Choroid plexus epithelial cell (primary cell): Measurements from ENCODE around the gene OR10G2.

Experiments used
- DNase-seq: peaks from one replicate; pipeline ENCODE4 v3.0.0-alpha.2; 2010; ENCODE audit warnings: low read depth
- H3K4me3 ChIP-seq: 2 replicates; pipeline ENCODE4 v1.5.1; 2011; ENCODE audit warnings: low read depth, mild to moderate bottlenecking, control low read depth, low read length, moderate library complexity
- CTCF ChIP-seq: conservative IDR thresholded peaks from 2 replicates; pipeline ENCODE4 v1.5.1; 2011; ENCODE audit warnings: low read depth, mild to moderate bottlenecking, control low read depth, inconsistent platforms, low read length, moderate library complexity

OR10G2 gene

DNA sequence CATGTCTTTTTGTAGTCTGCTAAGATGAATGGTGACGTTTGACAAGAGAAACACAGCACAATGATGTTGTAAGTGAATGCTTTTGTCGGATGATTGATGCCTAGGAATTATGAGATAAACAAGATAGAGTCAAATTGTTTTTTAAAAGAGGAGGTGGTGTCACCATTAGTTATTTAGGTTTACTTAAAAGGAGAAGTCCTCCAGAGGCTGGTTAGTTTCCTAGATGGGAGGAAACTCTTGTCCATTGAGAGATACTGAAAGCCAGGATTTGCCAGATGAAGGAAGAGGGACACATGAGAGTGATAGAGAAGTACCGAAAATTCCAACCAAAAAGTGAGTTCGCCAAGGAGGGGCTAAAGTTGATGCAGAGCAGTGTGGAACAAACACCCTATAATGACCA is at the start of gene OR10G2:
Gene OR10G2, minus strand, starts transcription at position 101 of the 400 bp plus-strand sequence. Its CDS starts 98 bp downstream, at position 3.
- H3K4me3 ChIP-seq = no peak within 1 kb of the TSS
- no peak for DNase-seq
- TF ChIP-seq CTCF = no peak

- TF ChIP-seq CTCF = no peak
- DNase-seq = peak; percentile 43
- no peak overlapping the region for H3K4me3 ChIP-seq
Observed at GRCh38 chr14:21680072-21680471, 45.3 kb upstream of the OR10G2 start.

DNA sequence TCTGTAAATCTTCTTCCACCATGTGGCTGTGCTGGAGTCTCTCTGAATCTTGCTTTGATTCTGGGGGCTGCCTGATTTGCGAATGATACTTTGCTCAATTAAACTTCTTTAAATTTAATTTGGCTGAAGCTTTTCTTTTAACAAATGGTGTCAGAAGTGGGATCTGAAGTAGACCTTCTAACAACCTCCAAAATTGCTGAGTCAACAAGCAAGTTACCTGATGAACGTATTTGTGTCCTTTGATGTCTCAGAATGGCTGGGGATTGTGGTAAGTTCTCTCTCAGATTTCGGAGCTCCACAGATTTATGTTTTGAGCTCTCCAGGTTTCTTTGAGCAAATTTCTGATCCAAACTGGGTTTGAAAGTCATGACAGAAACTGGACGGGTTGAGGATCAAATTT is 40.8 kb upstream of the OR10G2 start:
- no peak for TF ChIP-seq CTCF
- H3K4me3 ChIP-seq = no peak overlapping the region
- DNase-seq = no peak

GRCh38 chr14:21673718-21674117 is 39.0 kb upstream of the OR10G2 start, which contains the start of gene OR4E1:
OR4E1 (minus strand) TSS chr14:21673818; CDS start chr14:21670935, 2,883 bp downstream.
- no peak for DNase-seq
- TF ChIP-seq CTCF = no peak
- H3K4me3 ChIP-seq = no peak within 1 kb of the TSS

DNA sequence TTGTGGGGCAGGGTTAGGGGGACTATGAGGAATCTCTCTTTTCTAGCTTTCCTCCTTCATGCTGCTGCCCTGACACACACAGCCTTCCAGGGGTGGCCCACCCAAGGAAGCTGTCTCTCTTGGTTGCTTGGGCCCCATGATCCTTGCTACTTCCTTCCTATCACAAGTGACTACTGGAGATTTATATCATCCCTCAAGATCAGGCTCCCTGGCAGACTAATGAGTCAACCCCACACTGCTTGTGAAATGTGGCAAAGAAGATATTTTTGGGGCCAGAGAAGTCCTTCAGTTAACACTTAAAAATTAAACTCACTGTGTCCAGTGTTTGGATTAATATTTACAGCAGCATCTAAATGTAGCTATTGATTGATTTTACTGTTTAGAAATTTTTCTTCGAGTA is 37.4 kb upstream of the OR10G2 start:
- peak; percentile 8 for DNase-seq
- TF ChIP-seq CTCF = no peak
- H3K4me3 ChIP-seq = no peak overlapping the region

GRCh38 chr14:21671371-21671770 is 36.6 kb upstream of the OR10G2 start:
- H3K4me3 ChIP-seq = no peak overlapping the region
- DNase-seq = no peak
- no peak for TF ChIP-seq CTCF

GRCh38 chr14:21669284-21669683 is 34.5 kb upstream of the OR10G2 start:
- no peak for TF ChIP-seq CTCF
- no peak for DNase-seq
- no peak overlapping the region for H3K4me3 ChIP-seq
